ENCODE measurements around the gene CYP2E1. TPM values are rescaled to one million over a fixed set of nuclear protein-coding genes. Genes with fewer than 3 reads are reported as not detected.

Gene CYP2E1
- total and polyA plus RNA-seq, 2 donors from 2014 or later = 2.9 to 3.4 TPM

GRCh38 chr10:133555521-133555920 lies 28.4 kb downstream of the CYP2E1 start:
- DNase-seq = no peak
- intact Hi-C loops (cut with DNase I) = no loop called here
- no peaks in the 10 kb centered on the region for H3K27me3 ChIP-seq (ENCODE audit: control insufficient read depth, insufficient read depth, low read length)
- no peaks in the 10 kb centered on the region for H3K36me3 ChIP-seq (ENCODE audit: control insufficient read depth in 2 of 3, insufficient read depth in 3 of 3, low read length in 3 of 3)
- TF ChIP-seq, protein P1, sequence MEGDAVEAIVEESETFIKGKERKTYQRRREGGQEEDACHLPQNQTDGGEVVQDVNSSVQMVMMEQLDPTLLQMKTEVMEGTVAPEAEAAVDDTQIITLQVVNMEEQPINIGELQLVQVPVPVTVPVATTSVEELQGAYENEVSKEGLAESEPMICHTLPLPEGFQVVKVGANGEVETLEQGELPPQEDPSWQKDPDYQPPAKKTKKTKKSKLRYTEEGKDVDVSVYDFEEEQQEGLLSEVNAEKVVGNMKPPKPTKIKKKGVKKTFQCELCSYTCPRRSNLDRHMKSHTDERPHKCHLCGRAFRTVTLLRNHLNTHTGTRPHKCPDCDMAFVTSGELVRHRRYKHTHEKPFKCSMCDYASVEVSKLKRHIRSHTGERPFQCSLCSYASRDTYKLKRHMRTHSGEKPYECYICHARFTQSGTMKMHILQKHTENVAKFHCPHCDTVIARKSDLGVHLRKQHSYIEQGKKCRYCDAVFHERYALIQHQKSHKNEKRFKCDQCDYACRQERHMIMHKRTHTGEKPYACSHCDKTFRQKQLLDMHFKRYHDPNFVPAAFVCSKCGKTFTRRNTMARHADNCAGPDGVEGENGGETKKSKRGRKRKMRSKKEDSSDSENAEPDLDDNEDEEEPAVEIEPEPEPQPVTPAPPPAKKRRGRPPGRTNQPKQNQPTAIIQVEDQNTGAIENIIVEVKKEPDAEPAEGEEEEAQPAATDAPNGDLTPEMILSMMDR (IDR thresholded peaks at IDR 0.05; ENCODE audit: borderline replicate concordance, extremely low read depth, insufficient read depth) = no peak
- H3K9me3 ChIP-seq (ENCODE audit: control insufficient read depth in 2 of 3, insufficient read depth in 1 of 3, low read length in 3 of 3) = no peaks in the 10 kb centered on the region
- no peaks in the 10 kb centered on the region for H3K4me1 ChIP-seq (ENCODE audit: control insufficient read depth in 2 of 3, insufficient read depth in 2 of 3, low read depth in 1 of 3, low read length in 3 of 3)
- no peak for FAIRE-seq
- no peak overlapping the region for H3K27ac ChIP-seq (ENCODE audit: low read depth in 2 of 2, low read length in 2 of 2)
- no peak overlapping the region for H3K9ac ChIP-seq (ENCODE audit: low read length in 3 of 3)
- no peak overlapping the region for H3K4me3 ChIP-seq (ENCODE audit: low read length in 3 of 3)

DNA sequence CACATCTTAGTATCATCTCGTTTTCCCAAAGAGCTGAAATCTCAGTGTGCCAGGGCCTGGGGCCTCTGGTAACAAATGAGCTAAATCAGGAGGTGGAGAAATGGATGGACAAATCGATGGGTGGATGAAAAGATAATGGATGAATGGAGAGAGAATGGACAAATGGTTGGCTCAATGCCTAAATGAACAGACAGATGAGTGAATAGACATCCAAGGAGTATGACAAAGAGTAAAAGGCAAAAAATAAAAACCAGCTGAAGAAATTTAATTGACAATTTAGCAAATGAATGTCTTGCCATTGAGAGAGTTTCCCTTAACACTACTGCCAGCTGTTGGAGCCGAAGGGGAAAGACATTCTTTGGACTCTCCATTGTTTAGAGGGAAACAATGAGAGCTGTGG lies 30.2 kb downstream of the CYP2E1 start:
- Histone ChIP-seq H3K27me3 (ENCODE audit: control insufficient read depth, insufficient read depth, low read length) (no peaks in the 10 kb centered on the region), H3K27ac (ENCODE audit: low read depth in 2 of 2, low read length in 2 of 2) (no peak overlapping the region), H3K4me3 (ENCODE audit: low read length in 3 of 3) (no peak overlapping the region), H3K9ac (ENCODE audit: low read length in 3 of 3) (no peak overlapping the region), H3K4me1 (ENCODE audit: control insufficient read depth in 2 of 3, insufficient read depth in 2 of 3, low read depth in 1 of 3, low read length in 3 of 3) (no peaks in the 10 kb centered on the region), H3K36me3 (ENCODE audit: control insufficient read depth in 2 of 3, insufficient read depth in 3 of 3, low read length in 3 of 3) (no peaks in the 10 kb centered on the region), H3K9me3 (ENCODE audit: control insufficient read depth in 2 of 3, insufficient read depth in 1 of 3, low read length in 3 of 3) (no peaks in the 10 kb centered on the region)
- intact Hi-C loops (cut with DNase I) = no loop called here
- TF ChIP-seq, protein P1 (IDR thresholded peaks at IDR 0.05; ENCODE audit: borderline replicate concordance, extremely low read depth, insufficient read depth) = no peak
- FAIRE-seq (no peak), DNase-seq (peak in 1 of 5 donors; percentile 3)

DNA sequence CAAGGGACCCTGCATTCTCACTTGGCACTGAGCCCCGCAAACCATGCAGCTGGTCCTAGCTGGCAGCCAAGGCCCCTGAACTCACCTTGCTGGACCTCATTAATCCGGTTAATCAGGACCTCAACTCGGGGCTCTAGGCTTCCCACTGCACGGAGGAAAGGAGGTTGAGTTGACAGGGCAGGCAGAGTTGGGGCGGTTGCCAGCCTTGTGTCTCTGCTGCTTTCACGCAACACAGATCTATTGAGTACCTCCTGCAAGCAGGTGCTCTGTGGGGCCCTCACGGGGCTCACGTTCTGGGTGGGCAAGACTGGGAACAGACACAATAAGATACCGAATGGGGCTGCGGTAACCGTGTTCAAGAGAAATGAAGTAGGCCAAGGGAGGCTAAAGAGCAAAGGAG lies 32.1 kb downstream of the CYP2E1 start:
- Histone ChIP-seq H3K4me1 (ENCODE audit: control insufficient read depth in 2 of 3, insufficient read depth in 2 of 3, low read depth in 1 of 3, low read length in 3 of 3) (no peaks in the 10 kb centered on the region), H3K9me3 (ENCODE audit: control insufficient read depth in 2 of 3, insufficient read depth in 1 of 3, low read length in 3 of 3) (no peaks in the 10 kb centered on the region), H3K36me3 (ENCODE audit: control insufficient read depth in 2 of 3, insufficient read depth in 3 of 3, low read length in 3 of 3) (no peaks in the 10 kb centered on the region), H3K4me3 (ENCODE audit: low read length in 3 of 3) (no peak overlapping the region), H3K9ac (ENCODE audit: low read length in 3 of 3) (no peak overlapping the region), H3K27ac (ENCODE audit: low read depth in 2 of 2, low read length in 2 of 2) (no peak overlapping the region), H3K27me3 (ENCODE audit: control insufficient read depth, insufficient read depth, low read length) (no peaks in the 10 kb centered on the region)
- no peak for DNase-seq
- intact Hi-C loops (cut with DNase I) = no loop called here
- TF ChIP-seq, protein P1 (IDR thresholded peaks at IDR 0.05; ENCODE audit: borderline replicate concordance, extremely low read depth, insufficient read depth) = no peak
- no peak for FAIRE-seq

DNA sequence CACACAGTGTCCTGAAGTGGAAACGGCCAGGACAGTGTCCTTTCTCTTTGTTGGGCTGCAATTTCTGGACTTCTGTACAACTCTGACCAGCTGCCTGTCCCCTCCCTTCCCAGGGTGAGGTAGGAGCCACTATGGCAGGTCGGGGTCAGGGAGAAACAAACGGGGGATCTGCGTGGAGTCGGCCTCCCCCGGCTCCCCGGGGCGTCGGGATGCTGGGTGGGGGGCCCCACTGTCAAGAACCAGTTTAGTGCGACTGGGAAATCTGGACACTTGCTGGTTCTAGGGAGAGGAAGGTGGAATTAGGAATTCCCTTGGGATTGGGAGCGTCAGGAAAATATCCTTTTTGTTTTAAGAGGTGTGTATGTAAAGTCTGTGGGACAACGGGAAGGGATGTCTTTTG lies 37.7 kb downstream of the CYP2E1 start:
- TF ChIP-seq, protein P1 (IDR thresholded peaks at IDR 0.05; ENCODE audit: borderline replicate concordance, extremely low read depth, insufficient read depth) = no peak
- Histone ChIP-seq H3K36me3 (ENCODE audit: control insufficient read depth in 2 of 3, insufficient read depth in 3 of 3, low read length in 3 of 3) (no peaks in the 10 kb centered on the region), H3K4me3 (ENCODE audit: low read length in 3 of 3) (no peak overlapping the region), H3K27me3 (ENCODE audit: control insufficient read depth, insufficient read depth, low read length) (no peaks in the 10 kb centered on the region), H3K27ac (ENCODE audit: low read depth in 2 of 2, low read length in 2 of 2) (no peak overlapping the region), H3K9ac (ENCODE audit: low read length in 3 of 3) (no peak overlapping the region), H3K4me1 (ENCODE audit: control insufficient read depth in 2 of 3, insufficient read depth in 2 of 3, low read depth in 1 of 3, low read length in 3 of 3) (no peaks in the 10 kb centered on the region), H3K9me3 (ENCODE audit: control insufficient read depth in 2 of 3, insufficient read depth in 1 of 3, low read length in 3 of 3) (no peaks in the 10 kb centered on the region)
- intact Hi-C loops (cut with DNase I) = no loop called here
- DNase-seq (no peak), FAIRE-seq (no peak)

All from kidney (tissue), 14 donors.